ENCODE data around the gene S100A13.

Gene S100A13

DNA sequence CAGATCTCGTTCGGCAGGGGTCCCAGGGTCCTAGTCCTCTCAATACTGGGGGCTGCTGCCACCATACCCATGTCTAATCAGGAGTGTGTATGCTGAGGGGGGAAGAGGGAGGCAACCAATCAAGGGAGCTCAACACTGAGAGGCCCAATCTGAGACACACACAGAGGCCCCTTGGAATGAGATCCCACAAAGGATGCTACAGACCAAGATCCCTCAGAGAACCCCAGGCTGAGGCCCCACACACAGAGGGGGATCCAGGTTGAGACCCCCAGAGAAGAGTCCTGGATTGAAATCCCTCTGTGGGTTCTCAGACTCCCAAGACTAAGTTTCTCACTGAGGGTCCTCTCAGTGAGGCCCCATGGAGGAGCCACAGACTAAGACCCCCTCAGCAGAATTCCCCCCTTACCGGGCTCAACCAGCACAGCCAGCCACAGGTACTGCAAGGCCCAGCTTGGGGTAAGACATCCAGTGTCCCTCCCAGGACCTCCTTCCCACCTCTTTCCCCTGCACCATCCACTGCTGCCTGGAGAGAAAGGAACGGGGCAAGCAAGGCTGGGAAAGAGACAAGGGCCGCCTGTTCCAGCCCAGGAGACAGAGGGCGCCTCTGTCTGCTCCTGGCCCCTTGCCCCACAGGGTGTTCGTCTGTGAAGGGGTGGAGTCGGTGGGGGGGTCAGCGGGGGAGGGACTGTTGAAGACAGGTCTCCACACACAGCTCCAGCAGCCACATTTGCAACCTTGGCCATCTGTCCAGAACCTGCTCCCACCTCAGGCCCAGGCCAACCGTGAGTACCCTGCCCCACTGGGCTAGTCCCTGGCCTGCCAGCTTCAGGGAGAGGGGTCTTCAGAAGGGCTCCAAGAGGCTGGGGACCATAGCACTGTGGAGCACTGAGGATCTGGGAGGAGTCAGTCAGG is 666 bp upstream of the S100A13 start, which contains the start of gene S100A1:
TSS of gene S100A1 (plus strand) at position 720 of the 912 bp plus-strand sequence. CDS start 2,088 bp downstream, outside the sequence.
- no peak for DNase-seq

DNA sequence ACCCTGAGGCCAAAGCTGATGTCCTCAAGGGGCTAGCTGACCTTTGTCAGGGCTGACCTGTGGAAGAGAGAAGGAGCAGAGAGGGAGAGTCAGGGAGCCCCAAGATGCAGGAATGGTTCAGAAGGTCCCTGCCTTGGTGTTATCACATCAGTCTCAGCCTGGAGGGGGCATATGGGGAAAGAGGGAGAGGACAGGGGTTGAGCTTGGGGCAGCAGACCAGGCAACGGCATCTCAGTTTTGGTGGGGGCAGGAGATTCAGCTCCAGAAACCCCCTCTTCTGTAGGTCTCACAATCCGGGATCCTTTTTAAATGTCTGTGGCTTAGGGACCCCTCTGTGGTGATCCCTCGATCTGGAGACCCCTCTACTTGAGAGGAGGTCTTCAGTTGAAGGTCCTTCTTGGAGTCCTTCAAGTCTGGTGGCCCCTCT is 815 bp downstream of the S100A13 start:
- DNase-seq, result no peak

DNA sequence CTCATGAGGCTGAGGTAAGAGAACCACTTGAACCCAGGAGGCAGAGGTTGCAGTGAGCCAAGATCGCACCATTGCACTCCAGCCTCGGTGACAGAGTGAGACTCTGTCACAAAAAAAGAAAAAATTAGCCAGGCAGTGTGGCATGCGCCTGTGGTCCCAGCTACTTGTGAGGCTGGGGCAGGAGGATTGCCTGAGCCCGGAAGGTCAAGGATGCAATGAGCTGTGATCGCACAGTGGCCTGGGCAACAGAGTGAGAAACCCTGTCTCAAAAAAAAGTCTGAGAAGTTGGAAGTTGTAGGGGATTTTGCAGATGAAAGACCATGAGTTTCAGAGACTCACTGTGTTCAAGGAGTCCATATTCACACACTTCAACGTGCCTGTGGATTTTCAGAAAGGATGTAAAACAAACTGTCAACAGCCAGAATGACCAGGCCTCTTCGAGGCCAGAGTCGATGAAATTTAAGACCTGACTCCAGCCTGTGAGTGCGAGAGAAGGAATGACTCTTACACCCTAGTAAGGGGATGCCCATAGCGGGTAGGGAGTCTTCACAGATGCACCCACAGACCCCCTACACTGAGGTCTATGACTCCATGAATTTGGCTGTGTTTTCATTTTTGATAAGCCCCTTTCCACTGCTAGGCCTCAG is 2.2 kb downstream of the S100A13 start:
- no peak for DNase-seq

DNA sequence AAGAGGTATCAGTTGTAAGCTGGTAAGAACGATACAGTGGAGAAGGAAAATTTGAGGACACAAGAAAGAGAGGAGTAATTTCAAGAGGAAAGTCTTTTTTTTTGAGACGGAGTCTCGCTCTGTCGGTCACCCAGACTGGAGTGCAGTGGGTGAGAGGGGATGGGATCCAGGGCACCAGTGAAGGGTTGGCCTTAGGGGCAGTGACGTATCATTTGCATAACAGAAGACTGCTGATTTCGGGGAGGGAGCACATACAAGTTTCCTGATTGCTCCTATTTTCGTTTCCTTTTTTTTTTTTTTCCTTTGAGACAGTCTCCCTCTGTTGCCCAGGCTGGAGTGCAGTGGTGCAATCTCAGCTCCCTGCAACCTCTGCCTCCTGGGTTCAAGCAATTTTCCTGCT is 4.2 kb downstream of the S100A13 start:
- no peak for DNase-seq

DNA sequence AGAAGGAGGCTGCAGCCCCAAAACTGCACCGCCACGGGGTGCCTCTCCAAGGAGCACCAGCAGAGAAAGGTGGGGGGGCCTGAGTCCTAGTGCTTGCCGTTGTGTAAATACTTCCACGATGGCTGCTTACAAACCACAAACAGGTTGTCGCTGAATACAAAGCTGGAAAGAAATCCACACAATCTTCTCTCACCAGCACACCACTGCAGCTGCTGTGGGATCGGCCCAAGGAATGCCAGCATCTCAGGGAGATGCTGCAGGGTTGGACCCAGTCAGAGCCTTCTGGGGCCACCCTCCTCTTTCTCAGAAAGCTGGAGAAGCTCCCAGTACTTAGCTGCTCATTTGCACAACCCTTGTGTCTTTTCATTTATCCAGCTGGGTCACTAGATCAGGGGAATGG is 8.1 kb downstream of the S100A13 start:
- DNase-seq, result no peak

DNA sequence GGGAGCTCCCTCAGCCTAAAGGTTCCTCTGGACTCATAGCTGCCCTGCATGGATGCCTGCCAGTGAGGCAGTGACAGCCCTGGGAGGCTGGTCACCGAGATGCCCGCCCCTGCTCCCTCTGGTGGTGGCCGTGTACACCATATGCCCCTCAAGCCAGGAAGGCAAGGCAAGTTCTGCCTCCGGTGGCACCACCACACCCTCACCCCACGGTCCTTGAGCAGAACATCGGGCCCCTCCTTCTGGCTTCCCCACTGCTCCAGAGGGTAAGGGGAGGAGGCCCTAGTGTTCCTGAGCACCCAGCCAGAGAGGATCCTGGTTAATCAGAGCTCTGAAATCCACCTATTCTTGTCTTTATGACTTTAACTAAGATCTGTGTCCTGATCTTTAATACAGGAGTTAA is 9.6 kb downstream of the S100A13 start:
- no peak for DNase-seq

DNA sequence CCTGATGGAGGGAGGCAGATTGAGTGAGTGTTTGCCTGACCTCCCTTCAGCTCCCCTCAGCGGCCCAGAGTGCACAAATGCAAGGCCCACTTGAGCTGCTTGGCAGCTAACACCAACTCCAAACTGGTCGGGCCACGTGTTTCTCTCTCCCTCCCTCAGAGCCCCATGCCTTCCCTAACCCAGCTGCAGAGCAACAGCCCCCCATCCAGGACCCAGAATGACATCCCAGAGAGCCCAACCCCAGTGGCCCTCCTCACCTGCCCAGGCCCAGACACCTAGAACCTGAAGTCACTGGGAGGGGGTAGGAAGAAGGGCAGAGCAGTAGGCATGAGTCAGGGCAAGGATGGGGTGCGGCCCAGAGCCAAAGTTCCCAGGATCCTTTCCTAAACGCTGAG is 10.4 kb downstream of the S100A13 start:
- no peak for DNase-seq

DNA sequence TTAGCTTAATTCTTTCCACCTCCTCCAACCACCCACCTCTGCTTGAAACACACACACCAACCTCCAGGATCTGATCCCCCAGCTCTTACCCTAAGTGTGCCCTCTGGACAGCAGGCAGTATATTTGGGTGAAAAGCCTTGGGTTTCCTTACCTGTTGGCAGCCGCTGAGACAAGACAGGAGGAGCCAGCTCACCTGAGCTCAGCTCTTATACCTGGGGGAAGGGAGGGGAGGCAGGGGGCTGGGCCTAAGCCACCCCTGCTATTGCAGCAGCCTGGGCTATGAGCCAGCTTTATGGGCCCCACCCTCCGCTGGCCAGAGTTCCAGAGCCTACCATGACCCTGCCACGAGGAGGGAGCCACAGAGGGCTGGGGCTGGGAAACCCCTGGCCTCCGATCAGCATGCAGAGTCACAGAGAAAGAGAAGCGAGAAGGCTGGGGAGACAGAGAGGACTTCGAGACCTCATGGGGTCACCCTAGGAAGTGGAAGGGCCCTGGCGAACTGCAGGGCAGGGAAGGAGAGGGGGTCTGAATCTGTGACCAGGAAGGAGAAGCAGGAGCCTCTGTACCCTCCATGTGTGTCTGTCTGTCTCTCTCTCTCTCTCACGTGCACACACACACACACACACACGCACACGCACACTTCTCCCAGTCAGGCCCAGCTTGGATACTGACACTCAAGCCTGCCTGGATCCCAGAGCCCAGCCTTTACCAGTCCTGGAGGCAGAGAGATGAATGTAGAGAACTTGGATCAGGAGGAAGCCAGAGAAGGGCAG is 11.0 kb downstream of the S100A13 start, which contains the start of gene S100A14:
TSS of gene S100A14 (minus strand) at position 182 of the 773 bp plus-strand sequence. CDS start 467 bp downstream, outside the sequence.
- no peak for DNase-seq

DNA sequence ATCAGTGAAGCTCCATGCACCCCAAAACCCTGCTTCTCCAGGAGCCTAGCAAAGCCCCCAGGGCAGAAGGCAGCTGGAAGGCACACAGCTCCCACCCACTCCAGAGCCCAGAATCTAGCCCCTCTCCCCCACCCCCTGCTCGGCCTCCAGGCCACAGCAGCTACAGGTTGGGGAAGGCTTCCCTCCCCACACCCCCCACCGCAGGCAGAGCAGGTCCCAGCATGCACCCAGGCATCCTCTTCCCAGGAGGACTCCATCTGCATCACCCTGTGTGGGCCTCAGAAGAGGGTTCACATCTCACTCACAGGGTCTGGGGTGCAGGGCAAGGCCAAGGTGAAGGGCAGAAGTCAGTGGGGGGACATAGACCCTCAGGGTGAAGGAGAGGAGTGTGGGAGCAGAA is 11.9 kb downstream of the S100A13 start:
- DNase-seq, result no peak

DNA sequence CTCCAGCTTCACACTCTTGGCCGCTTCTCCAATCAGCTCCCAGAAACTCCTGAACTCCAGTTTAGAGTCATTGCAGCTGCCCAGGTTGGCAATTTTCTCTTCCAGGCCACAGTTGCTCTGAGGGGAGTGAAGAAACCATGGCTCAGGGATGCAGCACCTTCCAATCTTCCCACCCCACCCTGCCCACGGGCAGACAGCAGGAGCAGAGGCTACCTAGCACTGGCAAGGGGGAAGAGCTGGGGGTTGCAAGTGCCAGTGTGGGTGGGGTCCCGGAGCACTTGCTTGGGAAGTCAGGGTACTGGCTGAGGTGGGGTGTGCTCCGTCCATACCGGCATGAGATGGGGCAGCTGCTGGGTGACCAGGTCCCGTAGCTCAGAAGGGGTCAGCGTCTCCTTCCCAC is 12.4 kb downstream of the S100A13 start:
- DNase-seq, result no peak

DNA sequence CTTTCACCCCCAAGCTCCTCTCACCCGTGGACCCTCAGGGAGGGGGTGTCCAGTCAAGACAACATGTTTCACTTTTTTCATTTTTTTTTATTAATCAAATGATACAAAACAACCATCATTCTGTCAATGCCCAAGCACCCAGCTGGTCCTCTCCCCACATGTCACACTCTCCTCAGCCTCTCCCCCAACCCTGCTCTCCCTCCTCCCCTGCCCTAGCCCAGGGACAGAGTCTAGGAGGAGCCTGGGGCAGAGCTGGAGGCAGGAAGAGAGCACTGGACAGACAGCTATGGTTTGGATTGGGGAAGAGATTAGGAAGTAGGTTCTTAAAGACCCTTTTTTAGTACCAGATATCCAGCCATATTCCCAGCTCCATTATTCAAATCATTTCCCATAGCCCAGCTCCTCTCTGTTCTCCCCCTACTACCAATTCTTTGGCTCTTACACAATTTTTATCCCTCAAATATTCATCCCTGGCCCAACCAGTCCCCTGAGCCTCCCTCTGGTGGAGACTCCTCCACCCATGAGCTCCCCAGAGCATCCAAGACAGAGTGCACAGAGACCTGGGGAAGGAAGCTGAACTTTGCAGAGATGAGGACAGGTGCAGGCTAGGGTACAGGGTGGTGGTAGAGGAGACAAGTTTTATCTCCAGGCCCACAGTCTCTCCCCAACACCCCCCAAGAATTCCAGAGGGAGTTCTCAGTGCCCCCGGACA is 13.0 kb downstream of the S100A13 start:
- no peak for DNase-seq

DNA sequence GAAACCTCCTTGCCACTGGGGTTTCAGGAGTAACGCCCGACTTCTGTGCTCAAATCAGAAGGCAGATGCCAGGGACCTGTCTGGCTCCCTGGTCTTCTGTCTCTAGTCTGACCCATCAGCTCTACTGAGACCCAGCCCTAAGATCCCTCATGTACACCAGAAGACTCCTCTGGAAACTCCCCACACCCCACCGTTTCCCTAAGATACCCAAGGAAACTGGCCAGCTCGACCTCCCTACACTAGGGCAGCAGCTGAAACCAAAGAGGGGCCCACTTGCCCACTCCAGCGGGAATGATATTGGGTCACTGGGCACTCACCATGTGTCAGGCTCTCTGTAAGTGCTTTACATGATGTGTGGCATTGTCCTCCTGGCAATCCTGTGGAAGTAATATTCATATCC is 13.9 kb downstream of the S100A13 start:
- no peak for DNase-seq

DNA sequence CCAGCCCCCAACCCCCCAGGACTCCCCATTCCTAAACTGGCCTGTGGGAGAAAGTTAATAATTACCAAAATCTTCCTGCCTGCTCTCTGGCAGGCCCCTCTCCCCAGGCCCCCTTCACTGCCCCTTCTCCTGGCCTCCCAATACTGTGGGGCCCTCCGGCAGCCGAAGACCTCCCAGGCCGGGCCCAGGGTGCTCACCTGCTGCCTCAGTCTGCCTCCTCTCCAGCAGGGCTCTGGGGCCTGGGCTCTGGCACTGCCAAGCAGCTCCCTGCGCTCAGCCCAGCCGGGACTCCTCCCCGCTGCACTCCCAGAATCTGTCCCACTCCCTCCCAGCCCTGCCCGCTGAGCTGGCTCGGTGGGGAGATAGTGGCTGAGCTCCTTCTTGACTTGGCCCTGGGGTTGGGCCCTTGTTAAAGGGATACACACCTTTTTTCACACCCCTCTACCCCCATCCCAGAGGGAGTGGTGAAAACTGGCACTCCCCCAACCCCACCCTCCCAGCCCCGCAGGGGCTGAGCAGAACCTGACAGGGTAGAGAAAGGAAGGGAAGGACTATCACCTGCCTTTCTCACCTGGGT is 14.5 kb downstream of the S100A13 start, which contains the start of gene S100A16:
TSS of gene S100A16 (minus strand) at position 383 of the 577 bp plus-strand sequence. CDS start 4,986 bp downstream, outside the sequence.
- DNase-seq, result peak; percentile 71

DNA sequence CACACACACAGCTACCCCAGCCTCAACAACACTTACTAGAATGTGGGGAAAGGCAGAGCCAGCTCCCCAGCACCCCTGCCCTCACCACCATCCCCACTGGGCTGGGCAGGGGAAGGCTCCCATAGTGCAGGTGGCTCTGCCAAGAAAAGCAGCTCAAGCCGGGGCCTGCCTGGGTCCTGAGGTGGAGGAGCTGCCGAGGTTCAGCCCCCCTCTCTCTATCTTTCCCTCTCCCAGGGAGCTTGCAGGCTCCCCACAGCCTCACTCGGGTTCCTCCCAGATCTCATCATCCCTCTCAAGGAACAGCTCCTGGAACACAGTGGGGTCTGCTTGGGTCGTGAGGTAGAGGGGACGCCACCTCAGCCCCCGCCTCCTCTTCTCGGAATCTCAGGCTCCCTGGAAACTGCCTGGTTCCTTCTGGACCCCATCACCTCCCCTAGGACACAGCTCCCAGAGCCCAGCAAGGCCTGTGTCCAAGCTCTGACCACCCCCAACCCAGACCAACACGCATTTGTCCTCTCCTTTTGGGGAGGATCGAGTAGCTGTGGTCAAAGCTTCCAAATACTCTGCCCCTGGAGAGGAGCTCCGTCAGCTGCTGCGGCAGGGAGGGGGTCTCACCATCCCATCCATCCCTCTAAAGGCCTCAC is 15.1 kb downstream of the S100A13 start:
- peak; percentile 71 for DNase-seq

DNA sequence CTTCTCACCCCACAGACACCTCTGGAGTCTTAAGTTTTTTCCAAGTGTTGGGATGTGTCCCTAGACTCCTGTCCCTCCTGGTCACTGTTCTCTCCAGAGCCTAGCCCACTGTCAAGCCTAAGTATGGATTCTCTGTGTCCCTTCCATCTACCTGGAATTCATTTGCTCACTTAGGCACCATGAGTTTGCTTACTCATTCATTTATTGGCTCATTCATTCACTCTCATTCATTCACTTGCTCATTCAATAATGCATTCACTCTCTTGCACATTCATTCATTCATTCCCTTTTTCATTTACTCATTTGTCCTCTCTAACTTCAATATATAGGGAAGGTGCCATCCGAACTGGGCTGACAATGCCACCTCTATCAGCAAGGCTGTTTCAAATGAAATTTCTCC is 15.9 kb downstream of the S100A13 start:
- DNase-seq, result no peak

DNA sequence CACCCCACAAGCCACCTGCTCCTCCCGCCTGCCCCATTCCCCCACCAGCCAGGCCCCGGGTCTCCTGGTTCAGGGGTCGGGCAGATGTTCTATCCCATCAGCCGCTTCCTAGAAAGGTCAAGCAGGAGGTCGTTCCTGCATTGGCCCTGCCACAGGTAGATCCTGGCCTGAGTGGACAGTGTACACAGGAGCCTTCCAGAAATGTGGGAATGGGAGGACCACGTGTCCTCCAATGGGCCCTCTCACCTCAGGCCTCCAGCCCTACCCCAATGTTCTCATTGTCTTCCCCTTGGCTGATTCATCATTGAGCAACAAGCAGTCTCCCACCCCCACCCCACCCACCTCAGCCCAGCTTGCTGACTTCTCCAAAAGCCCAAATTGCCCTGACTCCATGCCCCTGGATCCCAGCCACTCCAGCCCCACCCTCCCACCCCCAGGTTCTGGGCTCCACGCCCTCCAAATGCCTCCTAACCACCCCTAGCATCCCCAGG is 16.4 kb downstream of the S100A13 start:
- DNase-seq, result no peak

DNA sequence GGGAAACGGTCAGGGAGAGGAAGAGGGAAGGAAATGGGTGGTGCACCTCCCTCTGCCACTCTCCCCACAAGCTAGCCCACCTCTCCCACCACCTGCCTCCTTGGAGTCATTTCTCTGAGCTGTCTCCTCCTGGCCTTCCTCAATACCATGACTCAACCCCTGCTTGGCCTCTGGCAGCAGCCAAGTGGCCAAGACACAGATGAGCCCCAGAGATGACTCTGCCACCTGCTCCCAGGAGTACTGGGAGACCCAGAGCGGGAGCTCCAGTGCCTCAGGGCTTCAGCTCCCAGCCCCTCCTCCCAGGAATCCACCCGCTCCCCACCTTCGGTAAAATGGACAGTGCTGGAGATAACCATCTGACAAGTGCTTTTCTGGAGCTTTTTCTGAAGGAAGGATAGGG is 17.0 kb downstream of the S100A13 start:
- DNase-seq, result no peak

DNA sequence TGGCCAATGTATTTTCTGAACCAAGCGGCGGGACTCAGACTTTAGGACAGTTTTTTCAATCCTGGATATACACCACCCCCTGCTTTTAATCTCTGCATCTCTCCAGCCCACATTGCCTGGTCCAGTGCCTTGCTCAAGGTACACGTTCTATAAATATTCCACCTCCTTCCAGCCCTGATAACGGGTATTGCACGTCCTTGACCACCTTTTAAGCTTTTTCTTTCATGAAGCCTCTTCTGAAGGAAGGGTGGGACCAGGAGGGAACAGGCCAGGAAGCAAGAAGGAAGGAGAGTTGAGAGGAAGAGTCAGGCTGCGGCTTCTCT is 17.8 kb downstream of the S100A13 start:
- no peak for DNase-seq

DNA sequence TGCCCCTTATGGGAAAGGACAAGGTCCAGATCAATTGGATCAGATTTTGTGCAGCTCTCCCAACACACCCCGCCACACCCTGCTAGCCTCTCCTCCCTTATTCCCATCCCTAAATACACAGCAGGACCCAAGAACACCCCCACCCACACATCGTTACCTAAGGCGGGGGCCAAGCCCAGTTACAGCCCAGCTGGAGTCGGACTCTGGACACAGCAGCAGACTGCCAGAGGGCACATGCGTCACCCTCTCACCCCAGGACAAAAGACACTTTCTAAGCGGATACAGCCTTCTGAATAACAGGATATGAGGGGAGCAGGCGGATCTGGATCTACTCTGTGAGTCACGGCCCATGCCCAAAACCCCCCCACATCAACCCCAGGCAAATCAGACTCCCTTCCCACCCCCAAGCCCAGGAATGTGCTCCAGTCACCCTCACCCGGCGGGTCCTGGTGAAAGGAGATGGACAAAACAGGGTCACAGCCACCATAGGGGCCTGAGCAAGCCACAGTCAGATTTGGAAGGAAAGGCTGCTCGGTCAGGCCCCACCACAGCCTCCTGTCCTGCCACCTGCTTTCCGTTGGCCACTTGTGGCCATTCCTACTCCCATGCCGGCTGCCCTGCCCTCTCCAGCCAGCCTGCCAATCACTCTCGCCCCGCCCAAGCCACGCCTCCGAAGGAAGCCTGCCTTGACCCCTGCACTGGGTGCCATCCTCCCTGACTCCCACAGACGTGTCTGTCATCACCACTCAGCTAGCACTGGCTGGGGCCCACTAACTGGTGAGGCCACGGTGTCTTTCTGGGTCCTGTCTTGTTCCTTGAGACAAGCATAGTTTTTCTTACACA is 18.3 kb downstream of the S100A13 start:
- DNase-seq, result peak; percentile 64

DNA sequence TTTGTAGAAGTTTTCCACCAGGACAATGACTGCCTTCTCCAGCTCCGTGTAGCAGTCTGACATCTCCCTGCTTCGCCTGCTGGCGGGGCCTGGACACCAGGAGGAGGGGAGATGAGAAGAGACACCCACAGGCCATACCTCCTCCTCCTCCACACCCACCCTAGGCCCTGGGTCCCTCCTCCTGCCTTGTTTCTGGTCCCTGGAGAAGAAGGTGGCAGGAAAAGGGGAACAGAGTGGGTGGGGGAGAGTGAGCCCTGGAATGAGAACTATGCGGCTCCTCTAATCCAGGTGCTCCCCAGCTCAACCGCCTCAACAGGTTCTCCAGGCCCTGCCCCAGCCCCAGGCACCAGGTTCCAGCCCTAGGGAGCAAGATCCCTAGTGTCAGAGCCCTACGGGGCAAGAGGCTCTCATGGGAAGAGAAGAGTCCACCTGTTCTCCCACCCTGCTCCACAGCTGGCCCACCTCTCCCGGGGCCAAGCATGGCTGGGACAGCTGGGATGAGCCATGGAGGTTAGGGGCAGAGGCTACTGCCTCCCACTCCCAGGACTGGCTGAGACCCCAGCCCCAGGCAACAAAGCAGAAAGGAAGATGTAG is 19.1 kb downstream of the S100A13 start:
- no peak for DNase-seq
